Measurements from ENCODE around the gene C9orf78.

GRCh38 chr9:129875687-129876395 lies 40.8 kb upstream of the C9orf78 start:
- TF ChIP-seq POLR2AphosphoS5 (IDR thresholded peaks at IDR 0.05) (no peak), CTCF (IDR thresholded peaks at IDR 0.05) (no peak)

Measured in suprapubic skin (tissue), 3 donors.